OCI-M2 (cell line): ENCODE measurements around the gene TRPC6.
"Not testable (repeated sequence)": the region's sequence is repeated elsewhere in the genome, so short reads cannot be mapped to it uniquely, and the experiment has no call there.

Experiments used
- DNase-seq: peaks from one replicate; lab custom pipeline; 2025; ENCODE audit not compliant: unreplicated experiment; lab: John Stamatoyannopoulos, UW

Gene TRPC6

GRCh38 chr11:101523193-101523592 is 60.6 kb downstream of the TRPC6 start:
- no peak for DNase-seq

- DNase-seq = no peak
Measured at GRCh38 chr11:101521821-101522220, 62.0 kb downstream of the TRPC6 start.

GRCh38 chr11:101516546-101516945 is 67.3 kb downstream of the TRPC6 start:
- DNase-seq = no peak

- no peak for DNase-seq
Measured at GRCh38 chr11:101511065-101511464, 72.7 kb downstream of the TRPC6 start.

GRCh38 chr11:101510591-101510990 is 73.2 kb downstream of the TRPC6 start:
- no peak for DNase-seq

- DNase-seq = no peak
Measured at GRCh38 chr11:101509922-101510321, 73.9 kb downstream of the TRPC6 start.

GRCh38 chr11:101508370-101508769 is 75.4 kb downstream of the TRPC6 start:
- DNase-seq = no peak

- no peak for DNase-seq
Measured at GRCh38 chr11:101498891-101499290, 84.9 kb downstream of the TRPC6 start.

- no peak for DNase-seq
Measured at GRCh38 chr11:101497291-101497690, 86.5 kb downstream of the TRPC6 start.

GRCh38 chr11:101487775-101488174 is 96.0 kb downstream of the TRPC6 start:
- no peak for DNase-seq

GRCh38 chr11:101482556-101483124 is 101.2 kb downstream of the TRPC6 start:
- DNase-seq = no peak

- no peak for DNase-seq
Measured at GRCh38 chr11:101478587-101479369, 105.0 kb downstream of the TRPC6 start.

GRCh38 chr11:101477926-101478325 is 105.9 kb downstream of the TRPC6 start:
- DNase-seq = no peak

- no peak for DNase-seq
Measured at GRCh38 chr11:101476191-101476590, 107.6 kb downstream of the TRPC6 start.

GRCh38 chr11:101475699-101476098 is 108.1 kb downstream of the TRPC6 start:
- no peak for DNase-seq

GRCh38 chr11:101474666-101475065 is 109.1 kb downstream of the TRPC6 start:
- DNase-seq = no peak

- no peak for DNase-seq
Measured at GRCh38 chr11:101470881-101471520, 112.8 kb downstream of the TRPC6 start.

- DNase-seq = no peak
Measured at GRCh38 chr11:101470419-101470818, 113.4 kb downstream of the TRPC6 start.

- no peak for DNase-seq
Measured at GRCh38 chr11:101466352-101466751, 117.5 kb downstream of the TRPC6 start.

GRCh38 chr11:101464388-101464787 is 119.4 kb downstream of the TRPC6 start:
- not testable (repeated sequence) for DNase-seq

- no peak for DNase-seq
Measured at GRCh38 chr11:101459020-101459419, 124.8 kb downstream of the TRPC6 start.

GRCh38 chr11:101458161-101458560 is 125.6 kb downstream of the TRPC6 start:
- DNase-seq = no peak
